Naive B cell (primary cell): Measurements from ENCODE around the gene SNCB. TPM values are rescaled to one million over a fixed set of nuclear protein-coding genes. Genes with fewer than 3 reads are reported as not detected.
A peak's percentile ranks its signal among the peaks of the same experiment; 100 is the strongest.

ENCODE experiments used
- ATAC-seq, 2 donors: fragments of 150-1000 bp; cut with Tn5 transposase; 2 replicates each; pipeline ENCODE4 v1.10.0; 2021; ENCODE audit warnings: low read depth in 2 of 2, mild to moderate bottlenecking in 2 of 2, moderate library complexity in 2 of 2
- DNase-seq: peaks from one replicate; pipeline ENCODE4 v3.0.0; 2022
- H3K27ac Mint-ChIP-seq, 6 donors: one replicate each; pipeline ENCODE4 v1.8.0; 2020 to 2022; ENCODE audit warnings: mild to moderate bottlenecking in 6 of 6, mixed read lengths in 6 of 6, moderate library complexity in 5 of 6, inconsistent platforms in 2 of 6
- H3K27me3 Mint-ChIP-seq, 3 donors: one replicate each; pipeline ENCODE4 v1.8.0; 2021 to 2022; ENCODE audit warnings: mixed read lengths in 3 of 3, mild to moderate bottlenecking in 1 of 3
- H3K36me3 Mint-ChIP-seq, 2 donors: one replicate each; pipeline ENCODE4 v1.8.0; 2020 to 2022; ENCODE audit warnings: mixed read lengths in 2 of 2, inconsistent platforms in 1 of 2, mild to moderate bottlenecking in 1 of 2
- H3K4me1 Mint-ChIP-seq, 3 donors: one replicate each; pipeline ENCODE4 v1.8.0; 2020 to 2022; ENCODE audit warnings: mixed read lengths in 3 of 3, inconsistent platforms in 1 of 3, mild to moderate bottlenecking in 1 of 3, moderate library complexity in 1 of 3
- H3K4me3 Mint-ChIP-seq, 8 donors: one replicate each; pipeline ENCODE4 v1.8.0; 2020 to 2022; ENCODE audit warnings: mild to moderate bottlenecking in 8 of 8, mixed read lengths in 8 of 8, moderate library complexity in 8 of 8, inconsistent platforms in 2 of 8
- H3K9me3 Mint-ChIP-seq, 7 donors: one replicate each; pipeline ENCODE4 v1.8.0; 2020 to 2022; ENCODE audit warnings: mixed read lengths in 7 of 7, mild to moderate bottlenecking in 5 of 7, inconsistent platforms in 2 of 7, moderate library complexity in 1 of 7
- polyA plus RNA-seq, 6 donors: library from polyadenylated mRNA; unstranded; fragments of 300-500 nt; fragmentation: Illumina TruSeq; gene quantifications; one replicate each; pipeline ENCODE4 v1.2.3, GENCODE V29; 2021; ENCODE audit warnings: low read depth in 6 of 6

The SNCB gene
- polyA plus RNA-seq, 6 donors from 2014 or later, result 0.34 to 1.1 (median 1.0) TPM; not detected in 1

- peak; percentile 37 to 39 for ATAC-seq
- peak overlapping the region in 5 of 6 donors; percentile 35 to 80 (median 57) for H3K27ac Mint-ChIP-seq
Observed at GRCh38 chr5:176658817-176659511, 28.6 kb upstream of the SNCB start.

GRCh38 chr5:176658007-176658599 is 27.8 kb upstream of the SNCB start:
- H3K9me3 Mint-ChIP-seq, result no peaks in the 10 kb centered on the region
- peak overlapping the region in 1 of 6 donors; percentile 65 for H3K27ac Mint-ChIP-seq
- H3K4me3 Mint-ChIP-seq, result peak overlapping the region; percentile 8 to 95 (median 81)
- H3K36me3 Mint-ChIP-seq, result peaks cover 0 to 5% of the 10 kb centered on the region in 2 donors
- peaks cover 0 to 3% (median 0%) of the 10 kb centered on the region in 3 donors for H3K27me3 Mint-ChIP-seq
- peaks cover 40 to 47% (median 44%) of the 10 kb centered on the region in 3 donors for H3K4me1 Mint-ChIP-seq
- DNase-seq, result peak; percentile 52
- peak; percentile 59 to 66 for ATAC-seq

More at GRCh38 chr5:176658817-176659511, 28.6 kb upstream of the SNCB start:
- Mint-ChIP-seq H3K27me3 (peaks cover 5 to 12% (median 5%) of the 10 kb centered on the region in 3 donors), H3K9me3 (no peaks in the 10 kb centered on the region), H3K36me3 (no peaks in the 10 kb centered on the region), H3K4me3 (peak overlapping the region; percentile 8 to 95 (median 84)), H3K4me1 (peaks cover 32 to 39% (median 36%) of the 10 kb centered on the region in 3 donors)
- peak; percentile 36 for DNase-seq

GRCh38 chr5:176656467-176656990 is 26.2 kb upstream of the SNCB start:
- DNase-seq (no peak), ATAC-seq (no peak)
- Mint-ChIP-seq H3K4me3 (no peak overlapping the region), H3K36me3 (peaks cover 0 to 5% of the 10 kb centered on the region in 2 donors), H3K27ac (peak overlapping the region in 1 of 6 donors; percentile 39), H3K27me3 (no peaks in the 10 kb centered on the region), H3K4me1 (peaks cover 51 to 63% (median 59%) of the 10 kb centered on the region in 3 donors), H3K9me3 (no peaks in the 10 kb centered on the region)

- H3K27me3 Mint-ChIP-seq, result no peaks in the 10 kb centered on the region
- DNase-seq, result no peak
- no peaks in the 10 kb centered on the region for H3K9me3 Mint-ChIP-seq
- H3K27ac Mint-ChIP-seq, result peak overlapping the region in 1 of 6 donors; percentile 84
- no peak for ATAC-seq
- peaks cover 0 to 5% of the 10 kb centered on the region in 2 donors for H3K36me3 Mint-ChIP-seq
- no peak overlapping the region for H3K4me3 Mint-ChIP-seq
- peaks cover 54 to 65% (median 61%) of the 10 kb centered on the region in 3 donors for H3K4me1 Mint-ChIP-seq
Observed at GRCh38 chr5:176654856-176655255, 24.5 kb upstream of the SNCB start.

- ATAC-seq (peak; percentile 73 to 81), DNase-seq (peak; percentile 35)
- no peaks in the 10 kb centered on the region for H3K27me3 Mint-ChIP-seq
- H3K4me3 Mint-ChIP-seq, result peak overlapping the region in 5 of 8 donors; percentile 6 to 66 (median 16)
- peak overlapping the region in 5 of 6 donors; percentile 24 to 84 (median 78) for H3K27ac Mint-ChIP-seq
- no peaks in the 10 kb centered on the region for H3K9me3 Mint-ChIP-seq
- peaks cover 51 to 61% (median 60%) of the 10 kb centered on the region in 3 donors for H3K4me1 Mint-ChIP-seq
- peaks cover 0 to 5% of the 10 kb centered on the region in 2 donors for H3K36me3 Mint-ChIP-seq
Observed at GRCh38 chr5:176653401-176654385, 23.4 kb upstream of the SNCB start.

- Mint-ChIP-seq H3K27me3 (no peaks in the 10 kb centered on the region), H3K4me1 (peaks cover 51 to 61% (median 54%) of the 10 kb centered on the region in 3 donors), H3K4me3 (peak overlapping the region in 3 of 8 donors; percentile 40 to 60 (median 57)), H3K36me3 (peaks cover 0 to 5% of the 10 kb centered on the region in 2 donors), H3K27ac (peak overlapping the region in 2 of 6 donors; percentile 44 to 72), H3K9me3 (no peaks in the 10 kb centered on the region)
- DNase-seq, result no peak
- ATAC-seq, result no peak
Observed at GRCh38 chr5:176652136-176652535, 21.8 kb upstream of the SNCB start.

GRCh38 chr5:176651472-176651980 is 21.2 kb upstream of the SNCB start:
- Mint-ChIP-seq H3K4me3 (peak overlapping the region in 2 of 8 donors; percentile 21 to 40), H3K36me3 (peaks cover 0 to 5% of the 10 kb centered on the region in 2 donors), H3K27ac (peak overlapping the region in 1 of 6 donors; percentile 16), H3K9me3 (no peaks in the 10 kb centered on the region), H3K27me3 (no peaks in the 10 kb centered on the region), H3K4me1 (peaks cover 56 to 67% (median 60%) of the 10 kb centered on the region in 3 donors)
- DNase-seq (no peak), ATAC-seq (no peak)

- H3K27me3 Mint-ChIP-seq, result no peaks in the 10 kb centered on the region
- peaks cover 56 to 74% (median 70%) of the 10 kb centered on the region in 3 donors for H3K4me1 Mint-ChIP-seq
- peak overlapping the region in 3 of 8 donors; percentile 20 to 83 (median 74) for H3K4me3 Mint-ChIP-seq
- DNase-seq (no peak), ATAC-seq (no peak)
- peak overlapping the region in 1 of 6 donors; percentile 70 for H3K27ac Mint-ChIP-seq
- H3K36me3 Mint-ChIP-seq, result peaks cover 0 to 5% of the 10 kb centered on the region in 2 donors
- H3K9me3 Mint-ChIP-seq, result no peaks in the 10 kb centered on the region
Observed at GRCh38 chr5:176650354-176650884, 20.1 kb upstream of the SNCB start.

GRCh38 chr5:176648474-176649194 is 18.3 kb upstream of the SNCB start:
- ATAC-seq, result no peak
- peaks cover 0 to 2% of the 10 kb centered on the region in 2 donors for H3K36me3 Mint-ChIP-seq
- H3K4me3 Mint-ChIP-seq, result peak overlapping the region; percentile 69 to 94 (median 84)
- no peaks in the 10 kb centered on the region for H3K9me3 Mint-ChIP-seq
- DNase-seq, result no peak
- H3K4me1 Mint-ChIP-seq, result peaks cover 49 to 72% (median 66%) of the 10 kb centered on the region in 3 donors
- peak overlapping the region in 5 of 6 donors; percentile 5 to 94 (median 61) for H3K27ac Mint-ChIP-seq
- H3K27me3 Mint-ChIP-seq, result peaks cover 0 to 4% (median 0%) of the 10 kb centered on the region in 3 donors

GRCh38 chr5:176647843-176648473 is 17.6 kb upstream of the SNCB start:
- no peaks in the 10 kb centered on the region for H3K36me3 Mint-ChIP-seq
- no peaks in the 10 kb centered on the region for H3K9me3 Mint-ChIP-seq
- ATAC-seq (no peak), DNase-seq (no peak)
- peak overlapping the region in 3 of 6 donors; percentile 32 to 81 (median 76) for H3K27ac Mint-ChIP-seq
- H3K4me3 Mint-ChIP-seq, result peak overlapping the region; percentile 81 to 94 (median 84)
- H3K27me3 Mint-ChIP-seq, result peaks cover 0 to 6% (median 0%) of the 10 kb centered on the region in 3 donors
- H3K4me1 Mint-ChIP-seq, result peaks cover 42 to 65% (median 59%) of the 10 kb centered on the region in 3 donors
